ENCODE data around the gene TADA3.

GRCh38 chr3:9779721-9780457 is 12.4 kb downstream of the TADA3 start:
- TF ChIP-seq NPAS2 (CRISPR knock-in tag; IDR thresholded peaks at IDR 0.05; ENCODE audit: borderline replicate concordance), result no peak
- TF ChIP-seq POLR2A (IDR thresholded peaks at IDR 0.05; ENCODE audit: low read length), result no peak
- TF ChIP-seq HOXA7 (CRISPR knock-in tag; IDR thresholded peaks at IDR 0.05), result no peak
- no peak for TF ChIP-seq REST (IDR thresholded peaks at IDR 0.05)
- no peak for TF ChIP-seq CTCF (IDR thresholded peaks at IDR 0.05)
- no peak for TF ChIP-seq EP300 (IDR thresholded peaks at IDR 0.05)
- no peak for TF ChIP-seq MAFK (IDR thresholded peaks at IDR 0.05; ENCODE audit: partially characterized antibody)
- TF ChIP-seq CHD4 (IDR thresholded peaks at IDR 0.05; ENCODE audit: borderline replicate concordance), result no peak
- no peak for TF ChIP-seq CHD2 (IDR thresholded peaks at IDR 0.05; ENCODE audit: low read length, partially characterized antibody)
